NOMO-1 treated with dmso at 0.1 percent for 144 hours (cell line): Measurements from ENCODE around the gene GIMAP4.
"Not testable (repeated sequence)": the region's sequence is repeated elsewhere in the genome, so short reads cannot be mapped to it uniquely, and the experiment has no call there.

Source experiments
- DNase-seq: peaks from one replicate; lab custom pipeline; 2025; ENCODE audit not compliant: unreplicated experiment; lab: John Stamatoyannopoulos, UW

GIMAP4 gene

DNA sequence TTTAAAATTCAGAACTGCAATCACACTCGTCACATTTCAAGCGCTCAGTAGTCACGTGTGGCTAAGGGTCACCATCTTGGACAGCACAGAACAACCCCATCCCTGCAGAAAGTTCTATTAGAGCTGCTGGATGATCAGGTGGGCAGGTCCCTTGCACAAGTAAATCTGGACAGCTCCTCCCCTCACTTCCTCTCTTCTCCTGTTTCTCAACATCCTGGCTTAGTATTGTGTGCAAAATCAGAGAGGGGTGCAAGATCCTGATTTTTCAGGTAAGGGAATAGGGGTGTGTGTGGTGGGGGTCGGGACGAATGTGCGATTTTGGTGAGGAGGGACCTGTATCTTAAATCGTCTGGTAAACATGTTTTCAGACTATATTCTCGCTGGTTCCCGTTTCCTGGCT, at the start of gene GIMAP4:
GIMAP4 (plus strand) TSS at position 222 of the 400 bp plus-strand sequence. CDS start 2,512 bp downstream, outside the sequence.
- DNase-seq: no peak

GRCh38 chr7:150519310-150519709, 47.9 kb upstream of the GIMAP4 start:
- no peak for DNase-seq

DNA sequence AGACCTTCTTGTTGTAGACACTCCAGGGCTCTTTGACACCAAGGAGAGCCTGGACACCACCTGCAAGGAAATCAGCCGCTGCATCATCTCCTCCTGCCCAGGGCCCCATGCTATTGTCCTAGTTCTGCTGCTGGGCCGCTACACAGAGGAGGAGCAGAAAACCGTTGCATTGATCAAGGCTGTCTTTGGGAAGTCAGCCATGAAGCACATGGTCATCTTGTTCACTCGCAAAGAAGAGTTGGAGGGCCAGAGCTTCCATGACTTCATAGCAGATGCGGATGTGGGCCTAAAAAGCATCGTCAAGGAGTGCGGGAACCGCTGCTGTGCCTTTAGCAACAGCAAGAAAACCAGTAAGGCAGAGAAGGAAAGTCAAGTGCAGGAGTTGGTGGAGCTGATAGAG, 47.0 kb upstream of the GIMAP4 start:
- DNase-seq: no peak

DNA sequence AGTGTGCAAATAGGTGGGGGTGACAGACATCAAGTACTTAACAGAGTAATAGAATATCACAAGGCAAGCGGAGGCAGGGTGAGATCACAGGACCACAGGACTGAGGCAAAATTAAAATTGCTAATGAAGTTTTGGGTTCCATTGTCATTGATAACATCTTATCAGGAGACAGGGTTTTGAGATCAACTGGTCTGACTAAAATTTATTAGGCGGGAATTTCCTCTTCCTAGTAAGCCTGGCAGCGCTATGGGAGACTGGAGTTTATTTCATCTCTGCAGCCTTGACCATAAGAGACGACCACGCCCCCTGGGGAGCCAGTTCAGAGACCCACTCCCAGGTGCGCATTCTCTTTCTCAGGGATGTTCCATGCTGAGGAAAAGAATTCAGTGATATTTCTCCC, 44.3 kb upstream of the GIMAP4 start:
- DNase-seq: not testable (repeated sequence)

GRCh38 chr7:150524018-150524417, 43.2 kb upstream of the GIMAP4 start:
- DNase-seq: no peak

- DNase-seq: no peak
Observed at GRCh38 chr7:150531704-150532103, 35.5 kb upstream of the GIMAP4 start.

DNA sequence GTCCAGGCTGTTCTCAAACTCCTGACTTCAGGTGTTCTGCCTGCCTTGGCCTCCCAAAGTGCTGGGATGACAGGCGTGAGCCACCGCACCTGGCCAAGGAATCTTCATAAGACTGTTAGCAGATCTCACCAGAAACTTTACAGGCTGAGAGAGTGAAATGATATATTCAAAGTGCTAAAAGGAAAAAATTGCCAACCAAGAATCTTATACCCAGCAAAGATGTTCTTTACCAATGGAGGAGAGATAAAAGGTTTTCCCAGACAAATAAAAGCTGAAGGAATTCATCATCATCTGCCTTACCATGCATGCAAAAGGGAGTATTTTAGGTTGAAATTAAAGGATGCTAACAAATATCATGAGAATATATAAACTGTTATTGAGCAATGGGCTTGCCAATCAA, 28.9 kb upstream of the GIMAP4 start:
- no peak for DNase-seq

GRCh38 chr7:150553163-150553562, 14.0 kb upstream of the GIMAP4 start:
- DNase-seq: no peak

DNA sequence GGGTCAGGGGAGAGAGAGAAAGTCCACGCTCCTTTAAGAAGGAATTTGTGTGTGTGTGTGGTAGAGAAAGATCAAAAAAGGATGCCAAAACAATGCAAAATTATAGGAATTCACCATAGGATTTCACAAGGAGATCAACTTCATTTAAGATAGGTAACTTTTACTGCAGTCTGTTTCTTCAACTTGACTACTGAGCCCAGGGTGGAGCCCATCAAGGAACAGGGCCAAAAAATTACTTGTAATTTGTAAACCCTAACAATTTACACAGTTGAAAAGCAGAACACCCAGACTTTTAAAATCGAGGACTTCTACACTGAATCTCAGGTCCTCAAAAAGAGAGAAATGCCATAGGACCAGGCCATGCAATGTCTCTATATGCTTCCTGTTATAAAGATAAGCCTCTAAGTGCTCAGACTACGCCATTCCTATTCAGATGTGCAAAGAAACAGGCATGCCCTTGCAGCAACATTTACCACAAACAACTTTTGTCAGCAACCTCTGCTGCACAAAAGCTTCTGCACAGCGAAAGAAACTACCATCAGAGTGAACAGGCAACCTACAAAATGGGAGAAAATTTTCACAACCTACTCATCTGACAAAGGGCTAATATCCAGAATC, 10.6 kb upstream of the GIMAP4 start:
- no peak for DNase-seq

- no peak for DNase-seq
Observed at GRCh38 chr7:150560486-150560885, 6.7 kb upstream of the GIMAP4 start.

GRCh38 chr7:150562919-150563318, 4.3 kb upstream of the GIMAP4 start:
- DNase-seq: no peak

GRCh38 chr7:150564006-150564405, 3.2 kb upstream of the GIMAP4 start:
- no peak for DNase-seq

GRCh38 chr7:150564566-150564965, 2.6 kb upstream of the GIMAP4 start:
- no peak for DNase-seq

DNA sequence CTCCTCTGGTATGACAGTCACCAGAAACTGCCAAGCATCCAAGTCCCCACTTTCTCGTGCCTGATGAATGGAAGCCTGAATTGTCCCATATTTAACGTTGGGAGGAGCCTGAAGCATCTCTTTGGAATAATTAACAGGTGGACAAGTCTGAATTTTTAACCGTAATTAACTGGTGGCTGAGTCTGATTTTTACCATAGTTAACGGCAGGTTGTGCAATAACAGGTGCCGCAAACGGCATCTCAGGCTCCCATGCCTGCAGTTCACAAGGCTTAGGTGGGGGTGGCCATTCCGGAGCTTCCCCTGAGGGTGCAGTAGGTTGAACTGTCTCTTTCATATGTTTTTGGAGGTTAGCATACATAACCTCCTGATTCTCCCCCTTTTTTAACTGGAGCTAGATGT, 2.0 kb upstream of the GIMAP4 start:
- DNase-seq: no peak

DNA sequence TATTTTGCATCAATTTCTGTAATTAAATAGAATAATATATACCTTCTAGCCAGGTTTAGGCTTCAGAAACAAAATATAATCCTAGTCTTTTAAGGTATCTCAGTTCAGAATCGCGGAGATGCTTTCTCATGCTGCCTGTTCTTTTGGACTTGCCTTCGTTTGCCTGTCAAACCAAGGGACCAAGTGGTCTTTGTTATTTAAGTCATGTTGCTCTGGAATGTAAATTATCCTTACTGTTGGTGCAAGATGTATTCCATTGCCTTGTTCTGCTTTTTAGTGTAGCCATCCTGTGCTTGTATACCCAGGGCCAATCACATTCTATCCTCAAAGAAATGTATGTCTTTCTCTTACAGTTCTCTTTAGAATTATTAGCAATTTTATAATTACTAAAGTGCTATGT, 1.1 kb upstream of the GIMAP4 start:
- DNase-seq: no peak

GRCh38 chr7:150566572-150566971, 618 bp upstream of the GIMAP4 start:
- DNase-seq: no peak

- DNase-seq: no peak
Observed at GRCh38 chr7:150567871-150568301, 696 bp downstream of the GIMAP4 start.

- no peak for DNase-seq
Observed at GRCh38 chr7:150568714-150569113, 1.5 kb downstream of the GIMAP4 start.

GRCh38 chr7:150569245-150569955, 2.2 kb downstream of the GIMAP4 start:
- DNase-seq: no peak

- DNase-seq: no peak
Observed at GRCh38 chr7:150570556-150571465, 3.6 kb downstream of the GIMAP4 start.

GRCh38 chr7:150572496-150572895, 5.3 kb downstream of the GIMAP4 start:
- DNase-seq: no peak
